NCI-H748 (cell line): Measurements from ENCODE around the gene JRKL.
"Not testable (repeated sequence)": the region's sequence is repeated elsewhere in the genome, so short reads cannot be mapped to it uniquely, and the experiment has no call there.

ENCODE experiments used
- DNase-seq: peaks from one replicate; lab custom pipeline; 2025; ENCODE audit not compliant: unreplicated experiment; lab: John Stamatoyannopoulos, UW

Gene JRKL

DNA sequence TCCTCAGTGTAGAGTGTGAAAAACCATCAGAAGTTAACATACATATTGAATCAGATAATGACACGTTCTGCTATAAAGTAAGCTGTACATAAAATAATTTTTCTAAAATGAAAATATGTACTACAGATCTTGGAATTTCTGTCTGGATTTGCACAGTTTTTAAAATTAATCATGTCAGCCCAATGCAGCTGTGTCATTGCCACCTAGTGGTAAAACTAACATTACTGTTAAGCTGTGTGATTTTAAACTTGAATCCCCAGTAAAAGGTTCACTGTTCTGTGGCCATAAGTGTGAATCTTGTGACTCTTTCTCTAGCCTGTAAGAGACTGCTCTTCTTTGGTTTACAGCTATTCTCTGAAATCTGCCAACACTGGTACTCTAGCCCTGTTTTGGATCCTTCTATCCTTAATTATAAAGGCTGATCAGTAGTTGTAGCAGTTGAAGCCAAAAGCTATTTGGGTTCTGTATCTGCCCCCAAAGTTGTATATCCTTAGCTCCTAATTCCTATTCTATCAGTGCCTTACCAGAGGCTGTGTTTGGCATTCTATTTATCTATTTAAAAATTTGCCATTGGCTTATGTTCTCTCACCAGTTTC, 4.0 kb downstream of the JRKL start:
- DNase-seq = peak; percentile 18

DNA sequence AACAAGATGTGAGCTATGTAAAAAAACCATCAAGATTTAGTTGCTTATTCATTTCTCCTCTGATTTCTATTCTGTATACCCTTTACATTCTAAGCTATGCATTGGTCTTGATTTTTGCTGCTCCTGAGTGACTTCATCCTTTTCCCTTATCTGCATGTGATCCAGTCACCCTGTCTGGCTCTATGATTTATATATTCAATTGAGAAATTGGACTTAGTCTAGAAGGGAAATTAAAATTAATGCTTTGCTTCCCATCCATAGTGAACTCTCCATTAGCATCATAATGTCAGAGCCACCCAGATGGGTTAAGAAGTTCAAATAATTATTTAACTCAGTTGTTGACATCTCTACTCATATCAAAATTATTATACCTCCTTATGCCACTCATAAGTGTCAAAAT, 5.0 kb downstream of the JRKL start:
- no peak for DNase-seq

DNA sequence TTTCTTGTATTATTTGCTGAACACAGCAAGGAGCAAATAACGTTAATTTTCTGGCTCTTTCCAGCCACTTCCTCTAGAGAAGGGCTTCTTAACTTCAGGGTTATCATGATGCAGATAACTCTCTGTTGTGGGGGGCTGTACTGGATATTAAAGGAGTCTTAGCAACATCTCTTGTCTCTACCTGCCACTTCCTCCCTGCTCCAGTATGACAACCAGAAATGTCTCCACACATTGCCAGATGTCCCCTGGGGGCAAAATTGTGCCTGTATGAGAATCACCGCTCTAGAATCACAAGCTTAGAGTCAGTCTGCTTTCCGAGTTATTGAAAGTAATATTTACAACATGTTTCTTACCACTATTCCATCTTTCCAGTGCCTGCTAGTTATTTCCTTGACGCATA, 6.8 kb downstream of the JRKL start:
- DNase-seq = no peak

DNA sequence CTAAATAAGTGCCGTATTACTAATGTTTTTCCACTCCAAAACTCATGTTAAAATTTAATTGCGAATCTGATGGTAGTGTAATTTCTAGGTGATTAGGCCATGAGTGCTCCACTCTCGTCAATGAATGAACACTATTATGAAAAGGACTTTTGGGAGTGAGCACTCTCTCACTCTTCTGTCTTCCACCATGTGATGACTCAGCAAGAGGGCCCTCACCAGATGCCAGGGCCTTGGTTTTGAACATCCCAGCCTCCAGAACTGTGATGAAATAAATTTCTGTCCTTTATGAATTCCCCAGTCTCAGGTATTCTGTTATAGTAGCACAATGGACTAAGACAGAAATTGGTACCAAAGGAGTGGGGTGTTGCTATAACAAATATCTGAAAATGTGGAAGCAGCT, 8.1 kb downstream of the JRKL start:
- no peak for DNase-seq

DNA sequence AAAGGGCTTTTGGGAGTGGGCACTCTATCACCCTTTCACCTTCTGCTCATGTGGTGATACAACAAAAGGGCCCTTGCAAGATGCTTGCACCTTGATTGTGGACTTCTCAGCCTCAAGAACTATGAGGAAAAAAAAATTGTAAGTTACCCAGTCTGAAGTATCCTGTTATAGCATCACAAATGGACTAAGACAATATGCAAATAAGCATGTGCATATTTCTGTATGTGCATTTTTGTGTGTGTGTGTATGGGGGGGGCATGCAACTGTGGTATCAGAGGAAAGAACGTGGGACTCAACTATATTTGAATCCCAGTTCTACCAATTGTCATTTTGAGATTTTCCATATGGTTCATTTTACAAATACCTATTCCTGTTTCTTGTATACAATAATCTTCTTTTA, 10.9 kb downstream of the JRKL start:
- DNase-seq = no peak

DNA sequence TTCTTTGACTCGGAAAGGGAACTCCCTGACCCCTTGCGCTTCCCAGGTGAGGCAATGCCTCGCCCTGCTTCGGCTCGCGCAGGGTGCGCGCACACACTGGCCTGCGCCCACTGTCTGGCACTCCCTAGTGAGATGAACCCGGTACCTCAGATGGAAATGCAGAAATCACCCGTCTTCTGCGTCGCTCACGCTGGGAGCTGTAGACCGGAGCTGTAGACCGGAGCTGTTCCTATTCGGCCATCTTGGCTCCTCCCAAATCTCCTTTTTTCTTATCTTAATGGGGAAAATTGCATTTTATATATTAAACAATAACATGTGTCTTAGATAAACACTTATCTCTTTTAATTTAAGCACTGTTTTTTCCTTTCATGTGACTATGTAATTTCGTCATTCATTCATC, 21.6 kb downstream of the JRKL start:
- peak; percentile 3 for DNase-seq

DNA sequence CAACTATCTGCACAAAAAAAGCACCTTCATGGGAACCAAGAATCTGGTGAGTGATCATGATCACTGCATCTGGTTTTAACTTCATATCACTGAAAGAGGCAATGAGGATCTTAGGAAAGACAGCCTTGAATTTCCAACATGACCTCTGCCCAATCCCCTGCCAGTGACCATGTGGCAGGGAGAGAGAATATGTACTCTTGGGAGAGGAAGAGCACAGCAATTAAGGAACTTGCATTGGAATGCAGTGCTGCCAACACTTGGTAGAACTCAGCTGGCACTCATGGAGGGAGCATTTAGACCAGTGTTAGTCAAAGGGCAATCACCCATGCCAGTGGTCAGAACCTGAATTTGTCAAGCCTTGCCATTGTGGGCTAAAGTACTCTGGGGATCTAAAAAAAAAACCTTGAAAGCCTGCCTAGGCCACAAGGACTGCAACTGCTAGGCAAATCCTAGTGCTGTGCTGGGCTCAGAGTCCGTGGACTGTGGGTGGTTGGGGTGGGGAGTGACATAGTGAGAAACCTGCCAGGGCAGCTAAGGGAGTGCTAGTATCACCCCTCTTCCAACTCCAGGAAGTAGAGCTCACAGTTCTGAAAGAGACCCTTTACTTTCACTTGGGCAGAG, 23.1 kb downstream of the JRKL start:
- no peak for DNase-seq

DNA sequence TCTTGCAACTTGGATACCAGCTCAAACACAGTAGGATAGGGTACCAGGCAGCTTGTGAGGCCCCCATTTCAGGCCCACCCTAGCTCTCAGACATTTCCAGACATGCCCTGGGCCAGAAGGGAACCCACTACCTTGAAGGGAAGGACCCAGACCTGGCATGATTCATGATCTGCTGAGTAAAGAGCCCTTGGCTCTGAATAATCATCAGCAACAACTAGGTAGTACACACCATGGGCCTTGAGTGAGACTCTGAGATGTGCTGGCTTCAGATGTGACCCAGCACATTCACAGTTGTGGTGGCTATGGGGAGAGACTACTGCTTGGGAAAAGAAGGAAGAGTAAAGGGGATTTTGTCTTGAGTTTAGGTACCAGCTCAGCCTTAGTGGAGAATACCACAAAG, 23.6 kb downstream of the JRKL start:
- no peak for DNase-seq

DNA sequence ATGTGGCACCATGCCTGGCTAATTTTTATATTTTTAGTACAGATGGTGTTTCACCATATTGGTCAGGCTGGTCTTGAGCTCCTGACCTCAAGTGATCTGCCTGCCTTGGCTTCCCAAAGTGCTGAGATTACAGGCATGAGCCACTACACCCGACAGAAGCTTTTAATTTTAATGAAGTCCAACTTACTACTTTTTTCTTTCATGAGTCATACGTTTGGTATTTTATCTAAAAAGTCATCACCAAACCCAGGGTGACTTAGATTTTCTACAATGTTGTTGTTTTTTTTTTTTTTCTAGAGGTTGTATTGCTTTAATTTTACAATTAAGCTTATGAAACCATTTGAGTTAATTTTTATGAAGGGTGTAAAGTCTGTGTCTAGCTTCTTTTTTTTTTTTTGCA, 34.9 kb downstream of the JRKL start:
- DNase-seq = no peak

DNA sequence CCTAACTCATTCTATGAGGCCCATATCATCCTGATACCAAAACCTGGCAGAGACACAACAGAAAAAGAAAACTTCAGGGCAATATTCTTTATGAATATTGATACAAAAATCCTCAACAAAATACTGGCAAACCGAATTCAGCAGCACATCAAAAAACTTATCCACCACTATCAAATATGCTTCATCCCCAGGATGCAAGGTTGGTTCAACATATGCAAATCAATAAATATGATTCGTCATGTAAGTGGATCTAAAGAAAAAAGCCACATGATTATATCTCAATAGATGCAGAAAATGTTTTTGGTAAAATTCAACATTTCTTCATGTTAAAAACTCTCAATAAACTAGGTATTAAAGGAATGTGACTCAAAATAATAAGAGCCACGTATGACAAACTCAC, 40.9 kb downstream of the JRKL start:
- DNase-seq = no peak

DNA sequence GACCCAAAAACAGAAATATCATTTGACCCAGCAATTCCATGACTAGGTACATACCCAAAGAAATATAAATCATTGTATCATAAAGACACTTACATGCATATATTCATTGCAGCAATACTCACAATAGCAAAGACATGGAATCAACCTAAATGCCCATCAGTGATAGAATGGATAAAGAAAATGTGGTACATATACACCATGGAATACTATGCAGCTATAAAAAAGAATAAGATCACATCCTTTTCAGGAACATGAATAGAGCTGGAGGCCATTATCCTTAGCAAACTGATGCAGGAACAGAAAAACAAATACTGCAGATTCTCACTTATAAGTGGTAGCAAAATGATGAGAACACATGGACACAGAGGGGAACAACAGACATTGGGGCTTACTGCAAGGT, 42.8 kb downstream of the JRKL start:
- not testable (repeated sequence) for DNase-seq
